ENCODE measurements around the gene KRT34.

Gene KRT34

DNA sequence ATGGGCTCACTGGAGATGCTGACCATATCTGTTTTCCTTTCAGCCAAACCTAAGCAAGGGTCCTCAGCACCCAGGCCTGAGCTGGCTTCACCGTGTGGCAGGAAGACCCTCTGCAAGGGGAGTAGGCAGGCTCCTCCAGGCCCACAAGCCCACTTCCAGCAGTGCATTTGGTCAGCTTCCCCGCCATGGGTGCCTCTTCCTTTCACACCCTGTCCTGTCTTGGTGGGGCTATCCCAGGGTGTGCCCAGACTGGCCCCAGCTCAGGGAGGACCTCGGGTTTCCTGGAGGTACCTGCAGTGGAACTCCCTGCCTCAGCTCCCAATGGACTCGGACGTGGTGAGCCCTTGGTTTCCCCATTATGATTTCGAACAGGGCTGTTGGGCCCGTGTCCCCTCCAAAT, 53.9 kb downstream of the KRT34 start:
- no peak for DNase-seq

Data from NCI-H2171 treated with DMSO at 0.1 percent for 48 hours (cell line).